Measurements from ENCODE around the gene MBOAT1.
"Not testable (repeated sequence)": the region's sequence is repeated elsewhere in the genome, so short reads cannot be mapped to it uniquely, and the experiment has no call there.

MBOAT1 gene

DNA sequence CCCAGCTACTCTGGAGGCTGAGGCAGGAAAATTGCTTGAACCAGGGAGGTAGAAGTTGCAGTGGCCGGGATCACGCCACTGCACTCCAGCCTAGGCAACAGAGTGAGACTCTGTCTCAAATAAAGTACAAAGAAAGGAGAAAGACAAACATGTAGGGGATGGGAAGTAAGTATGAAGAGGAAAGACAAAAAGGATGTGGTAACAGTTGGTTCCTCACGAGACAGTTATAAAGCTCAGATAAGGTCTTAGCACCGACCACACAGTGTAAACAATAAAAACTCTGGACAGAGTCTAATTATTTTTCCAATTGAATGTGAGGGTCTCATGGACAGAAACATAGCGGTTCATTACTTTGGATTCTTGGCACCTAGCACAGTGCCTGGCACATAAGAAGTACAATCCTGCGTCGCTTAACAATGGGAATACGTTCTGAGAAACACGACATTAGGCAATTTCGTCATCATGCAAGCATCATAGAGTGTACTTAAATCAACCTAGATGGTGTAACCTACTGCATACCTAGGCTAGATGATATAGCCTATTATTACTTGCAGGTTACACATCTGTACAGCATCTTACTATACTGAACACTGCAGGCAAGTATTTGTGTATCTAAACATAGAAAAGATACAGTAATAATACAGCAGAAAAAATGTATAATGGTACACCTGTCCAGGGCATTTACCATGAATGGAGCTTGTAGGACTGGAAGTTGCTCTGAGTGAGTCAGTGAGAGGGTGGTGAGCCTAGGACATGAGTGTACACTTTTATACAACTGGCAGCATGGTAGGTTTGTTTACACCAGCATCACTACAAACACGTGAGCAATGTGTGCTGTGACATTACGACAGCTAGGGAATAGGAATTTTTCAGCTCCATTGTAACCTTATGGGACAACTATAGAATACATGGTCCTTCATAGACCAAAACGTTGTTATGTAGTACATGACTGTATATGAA, 38.2 kb downstream of the MBOAT1 start:
- in situ Hi-C loops (cut with MboI; ENCODE audit: low sequenced_read_pairs) = no loop called here

DNA sequence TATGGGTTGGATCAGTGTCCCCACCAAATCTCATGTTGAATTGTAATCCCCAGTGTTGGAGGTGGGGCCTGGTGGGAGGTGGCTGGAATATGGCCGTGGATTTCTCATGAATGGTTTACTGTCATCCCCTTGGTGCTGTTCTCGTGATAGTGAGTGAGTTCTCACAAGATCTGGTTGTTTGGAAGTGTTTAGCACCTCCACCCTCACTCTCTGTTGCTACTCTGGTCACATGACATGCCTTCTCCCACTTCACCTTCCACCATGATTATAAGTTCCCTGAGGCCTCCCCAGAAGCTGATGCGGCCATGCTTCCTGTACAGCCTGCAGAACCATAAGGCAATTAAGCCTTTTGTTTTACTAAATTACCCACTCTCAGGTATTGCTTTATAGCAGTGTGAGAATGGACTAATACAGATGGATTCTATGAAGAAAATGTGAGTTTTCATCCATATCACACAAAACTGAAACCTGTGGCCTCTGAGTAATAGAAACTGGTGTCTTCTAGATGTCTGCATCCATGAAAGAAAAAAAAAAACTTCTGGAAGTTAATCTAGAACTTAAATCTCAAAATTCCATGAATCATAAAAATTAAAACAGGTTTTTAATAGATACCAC, 39.3 kb downstream of the MBOAT1 start:
- in situ Hi-C loops (cut with MboI; ENCODE audit: low sequenced_read_pairs) = no loop called here

- in situ Hi-C loops (cut with MboI; ENCODE audit: low sequenced_read_pairs) = no loop called here
Measured at GRCh38 chr6:20170455-20171148, 41.7 kb downstream of the MBOAT1 start.

GRCh38 chr6:20169786-20170185, 42.5 kb downstream of the MBOAT1 start:
- in situ Hi-C loops (cut with MboI; ENCODE audit: low sequenced_read_pairs) = no loop called here

- in situ Hi-C loops (cut with MboI; ENCODE audit: low sequenced_read_pairs) = no loop called here
Measured at GRCh38 chr6:20169119-20169557, 43.1 kb downstream of the MBOAT1 start.

- in situ Hi-C loops (cut with MboI; ENCODE audit: low sequenced_read_pairs) = no loop called here
Measured at GRCh38 chr6:20168690-20169089, 43.6 kb downstream of the MBOAT1 start.

GRCh38 chr6:20167601-20168000, 44.7 kb downstream of the MBOAT1 start:
- in situ Hi-C loops (cut with MboI; ENCODE audit: low sequenced_read_pairs) = no loop called here

DNA sequence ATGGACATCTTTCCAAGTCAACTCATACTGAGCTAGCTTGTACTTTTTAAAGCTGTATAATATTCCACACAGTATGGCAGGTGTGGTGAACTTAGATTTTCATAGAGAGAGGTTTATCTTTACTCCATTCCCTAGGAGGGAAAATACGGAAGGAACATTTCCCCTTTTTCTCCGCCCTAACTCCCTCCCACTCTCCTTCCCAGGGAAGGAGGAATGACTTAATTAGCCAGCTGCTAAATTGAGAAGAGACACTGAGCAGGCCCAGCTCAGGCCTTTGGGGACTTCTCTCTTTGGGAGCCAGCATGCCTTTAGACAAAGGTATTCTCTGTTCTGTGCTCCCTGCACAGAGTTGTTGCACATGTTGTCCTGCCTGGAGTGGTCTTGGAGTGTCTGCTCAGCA, 46.1 kb downstream of the MBOAT1 start:
- in situ Hi-C loops (cut with MboI; ENCODE audit: low sequenced_read_pairs) = no loop called here

DNA sequence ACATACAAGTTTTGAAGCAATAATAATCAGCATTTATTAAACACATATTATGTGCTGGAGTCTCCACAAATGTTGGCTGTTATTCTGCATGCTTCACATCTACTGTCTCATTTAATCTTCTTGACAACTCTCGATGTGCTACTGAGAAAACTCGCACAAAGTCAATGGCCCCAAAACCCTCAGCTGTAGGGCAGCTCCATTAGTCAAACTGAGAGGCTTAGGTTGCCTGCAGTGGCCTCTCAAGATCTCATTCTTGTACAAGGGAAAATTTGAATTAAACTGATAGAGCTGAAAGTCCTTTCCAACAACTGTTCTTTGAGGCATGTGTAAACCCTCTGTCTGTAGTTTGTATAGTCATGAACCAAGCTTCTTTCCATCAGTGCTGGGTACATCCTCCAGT, 49.8 kb downstream of the MBOAT1 start:
- in situ Hi-C loops (cut with MboI; ENCODE audit: low sequenced_read_pairs) = no loop called here

DNA sequence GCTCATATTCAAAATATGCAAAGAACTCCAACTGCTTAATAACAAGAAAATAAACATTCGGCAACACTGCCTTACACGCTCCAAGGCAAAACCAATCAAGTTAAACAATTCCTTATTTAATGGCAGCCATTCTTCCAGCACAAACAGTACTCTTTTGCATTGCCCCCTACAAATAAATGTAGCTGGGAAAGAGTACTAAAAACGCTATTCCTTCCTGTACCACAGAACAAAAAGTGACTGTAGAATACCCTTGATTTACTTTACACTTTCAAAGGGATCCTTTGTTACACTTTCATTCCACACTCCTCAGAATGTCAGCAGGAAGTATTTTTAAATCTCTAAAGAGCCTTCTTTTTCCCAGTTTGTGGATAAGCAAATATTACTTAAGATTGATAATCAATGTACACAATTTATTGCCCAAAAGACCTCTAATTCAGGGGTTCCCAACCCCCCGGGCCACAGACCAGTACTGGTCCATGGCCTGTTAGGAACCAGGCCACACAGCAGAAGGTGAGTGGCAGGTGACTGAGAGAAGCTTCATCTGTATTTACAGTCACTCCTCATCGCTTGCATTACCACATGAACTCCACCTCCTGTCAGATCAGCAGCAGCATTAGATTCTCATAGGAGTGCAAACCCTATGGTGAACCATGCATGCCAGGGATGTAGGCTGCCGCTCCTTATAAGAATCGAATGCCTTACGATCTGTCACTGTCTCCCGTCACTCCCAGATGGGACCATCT, 51.6 kb downstream of the MBOAT1 start:
- in situ Hi-C loops (cut with MboI; ENCODE audit: low sequenced_read_pairs) = no loop called here

GRCh38 chr6:20159781-20160540, 52.3 kb downstream of the MBOAT1 start:
- in situ Hi-C loops (cut with MboI; ENCODE audit: low sequenced_read_pairs) = no loop called here

GRCh38 chr6:20159098-20159497, 53.2 kb downstream of the MBOAT1 start:
- in situ Hi-C loops (cut with MboI; ENCODE audit: low sequenced_read_pairs) = no loop called here

DNA sequence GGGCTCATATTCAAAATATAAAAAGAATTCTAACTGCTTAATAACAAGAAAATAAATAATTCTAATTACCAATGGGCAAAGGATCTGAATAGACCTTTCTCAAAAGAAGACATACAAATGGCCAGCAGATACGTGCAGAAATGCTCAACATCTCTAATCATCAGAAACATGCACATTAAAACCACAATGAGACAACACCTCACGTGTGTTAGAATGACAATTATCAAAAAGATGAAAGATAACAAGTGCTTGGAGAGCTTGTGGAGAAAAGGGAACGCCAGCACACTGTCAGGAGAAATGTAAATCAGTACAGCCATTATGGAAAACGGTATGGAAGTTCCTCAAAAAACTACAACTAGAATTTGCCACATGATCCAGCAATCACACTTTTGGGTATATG, 53.6 kb downstream of the MBOAT1 start:
- in situ Hi-C loops (cut with MboI; ENCODE audit: low sequenced_read_pairs) = no loop called here

DNA sequence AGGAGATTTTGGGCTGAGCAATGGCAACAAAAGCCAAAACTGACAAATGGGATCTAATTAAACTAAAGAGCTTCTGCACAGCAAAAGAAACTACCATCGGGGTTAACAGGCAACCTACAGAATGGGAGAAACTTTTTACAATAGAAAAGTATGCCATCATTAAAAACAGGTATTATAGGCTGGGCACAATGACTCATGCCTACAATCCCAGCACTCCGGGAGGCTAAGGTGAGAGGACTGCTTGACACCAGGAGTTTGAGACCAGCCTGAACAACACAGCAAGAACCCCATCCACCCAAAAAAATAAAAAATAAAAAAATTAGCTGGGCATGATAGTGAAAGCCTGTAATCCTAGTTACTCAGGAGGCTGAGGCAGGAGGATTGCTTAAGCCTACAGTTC, 55.4 kb downstream of the MBOAT1 start:
- in situ Hi-C loops (cut with MboI; ENCODE audit: low sequenced_read_pairs) = no loop called here

- in situ Hi-C loops (cut with MboI; ENCODE audit: low sequenced_read_pairs) = no loop called here
Measured at GRCh38 chr6:20154753-20155152, 57.5 kb downstream of the MBOAT1 start.

DNA sequence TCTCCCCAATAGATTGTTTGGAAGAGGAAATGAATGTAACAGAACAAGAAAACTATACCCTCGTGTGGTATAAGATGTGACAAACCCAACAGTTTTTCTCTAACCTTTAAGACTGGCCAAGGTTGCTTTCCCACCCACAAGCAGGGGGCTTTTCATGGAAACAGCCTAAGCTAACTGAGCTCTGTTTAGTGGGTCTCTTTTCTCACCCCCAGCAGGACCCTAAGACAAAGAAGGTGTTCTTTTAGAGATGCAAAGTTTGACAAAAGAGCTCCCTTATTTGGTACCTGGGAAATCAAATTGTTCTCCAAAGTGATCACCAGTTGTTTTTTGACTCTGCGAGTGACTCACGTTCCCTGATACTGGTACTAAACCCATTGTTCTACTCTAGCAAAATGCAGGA, 59.1 kb downstream of the MBOAT1 start:
- in situ Hi-C loops (cut with MboI; ENCODE audit: low sequenced_read_pairs) = no loop called here

DNA sequence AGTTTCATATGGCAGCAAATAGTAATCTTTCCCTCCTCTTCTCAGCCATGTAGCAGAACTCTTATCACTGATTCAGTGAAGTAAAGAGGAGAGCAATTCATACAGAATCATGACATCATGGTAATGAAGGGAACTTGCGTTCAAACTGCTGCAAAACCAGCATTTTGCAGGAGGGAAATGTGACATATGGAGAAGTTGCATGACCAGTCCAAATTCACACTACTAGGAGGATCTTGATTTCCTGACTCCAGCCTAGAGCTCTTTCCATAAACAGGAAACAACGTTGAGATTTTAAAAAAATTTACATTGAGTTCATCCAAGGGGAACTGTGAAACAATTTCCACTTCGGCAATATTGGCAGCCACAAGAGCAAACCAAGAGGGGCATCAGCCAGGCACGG, 63.8 kb downstream of the MBOAT1 start:
- in situ Hi-C loops (cut with MboI; ENCODE audit: low sequenced_read_pairs) = no loop called here

DNA sequence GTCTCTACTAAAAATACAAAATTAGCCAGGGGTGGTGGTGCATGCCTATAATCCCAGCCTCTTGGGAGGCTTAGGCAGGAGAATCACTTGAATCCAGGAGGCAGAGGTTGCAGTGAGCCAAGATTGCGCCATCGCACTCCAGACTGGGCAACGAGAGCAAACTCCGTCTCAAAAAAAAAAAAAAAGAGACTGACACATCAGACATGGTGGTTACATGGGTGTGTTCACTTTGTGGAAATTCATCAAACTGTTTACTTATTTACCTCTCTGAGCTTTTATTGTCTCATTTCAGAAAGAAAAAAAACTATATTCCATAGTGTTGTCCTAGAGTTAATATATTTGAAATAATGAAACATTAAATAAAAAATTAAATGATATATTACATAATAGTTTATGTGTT, 64.8 kb downstream of the MBOAT1 start:
- in situ Hi-C loops (cut with MboI; ENCODE audit: low sequenced_read_pairs) = no loop called here

DNA sequence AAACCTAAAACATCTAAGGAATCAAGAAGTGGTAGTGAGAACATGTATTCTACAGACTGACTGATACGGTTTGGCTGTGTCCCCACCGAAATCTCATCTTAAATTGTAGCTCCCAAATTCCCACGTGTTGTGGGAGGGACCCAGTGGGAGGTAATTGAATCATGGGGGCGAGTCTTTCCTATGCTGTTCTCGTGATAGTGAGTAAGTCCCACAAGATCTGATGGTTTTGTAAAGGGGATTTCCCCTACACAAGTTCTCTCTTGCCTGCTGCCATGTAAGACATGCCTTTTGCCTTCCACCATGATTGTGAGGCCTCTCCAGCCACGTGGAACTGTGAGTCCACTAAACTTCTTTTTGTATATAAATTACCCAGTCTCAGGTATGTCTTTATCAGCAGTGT, 65.4 kb downstream of the MBOAT1 start:
- in situ Hi-C loops (cut with MboI; ENCODE audit: low sequenced_read_pairs) = not testable (repeated sequence)

- in situ Hi-C loops (cut with MboI; ENCODE audit: low sequenced_read_pairs) = no loop called here
Measured at GRCh38 chr6:20146291-20146690, 66.0 kb downstream of the MBOAT1 start.
